ENCODE measurements around the gene RAE1.

RAE1 gene

DNA sequence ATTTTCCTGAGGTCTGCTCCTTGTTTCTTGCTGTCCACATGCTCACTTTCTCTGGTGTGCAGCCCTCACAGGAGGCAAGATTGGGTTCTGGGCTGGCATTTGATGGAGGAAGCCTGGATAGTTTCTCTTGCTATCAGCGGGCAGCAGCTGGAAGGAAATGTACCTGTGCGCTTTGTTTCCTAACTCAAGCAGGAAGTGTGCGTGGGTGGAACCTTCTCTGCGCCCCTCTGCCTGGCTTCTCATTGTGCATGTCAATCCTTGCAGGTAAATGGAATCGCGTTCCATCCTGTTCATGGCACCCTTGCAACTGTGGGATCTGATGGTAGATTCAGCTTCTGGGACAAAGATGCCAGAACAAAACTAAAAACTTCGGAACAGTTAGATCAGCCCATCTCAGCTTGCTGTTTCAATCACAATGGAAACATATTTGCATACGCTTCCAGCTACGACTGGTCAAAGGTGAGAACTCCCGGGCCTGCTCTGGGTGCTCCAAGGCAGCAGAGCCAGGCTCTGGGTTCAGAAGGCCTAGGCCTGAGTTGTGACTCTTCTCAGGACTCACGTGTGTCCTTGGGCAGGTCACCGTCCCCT, 23.4 kb downstream of the RAE1 start:
- DNase-seq, result no peak

DNA sequence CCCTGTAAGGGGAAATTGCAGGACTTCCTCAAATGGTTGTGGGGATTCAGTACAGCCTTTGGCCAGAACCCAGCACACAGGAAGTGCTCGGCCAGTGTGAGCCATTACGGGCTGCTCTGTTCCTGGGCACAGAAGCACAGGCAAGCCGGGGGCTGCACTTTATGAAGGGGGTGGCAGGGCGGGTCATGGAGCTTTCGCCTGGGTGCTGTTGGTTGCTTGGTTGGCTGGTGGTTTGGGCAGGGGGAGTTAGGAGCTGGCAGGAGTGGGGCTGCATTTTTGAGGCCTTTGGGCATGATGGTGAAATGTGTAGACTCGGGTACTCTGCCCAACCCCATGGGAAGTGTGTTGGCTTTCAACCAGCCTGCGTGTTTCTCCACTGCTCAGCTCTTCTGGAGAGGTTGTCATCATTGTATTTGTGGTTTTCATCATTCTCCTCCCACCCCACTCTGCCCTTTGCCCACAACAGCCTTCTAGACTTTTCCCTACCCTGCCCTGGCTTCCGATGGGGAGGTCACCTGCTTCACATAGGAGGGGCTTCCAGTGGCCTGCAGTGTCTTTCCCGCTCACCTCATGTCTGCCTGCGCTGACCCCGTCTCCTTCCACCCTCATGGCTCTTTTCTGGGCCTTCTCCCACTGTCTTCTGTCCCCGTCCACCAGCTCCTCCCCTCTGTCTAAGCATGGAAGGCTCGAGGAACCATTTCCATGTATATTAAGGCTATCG, 24.0 kb downstream of the RAE1 start:
- no peak for DNase-seq

DNA sequence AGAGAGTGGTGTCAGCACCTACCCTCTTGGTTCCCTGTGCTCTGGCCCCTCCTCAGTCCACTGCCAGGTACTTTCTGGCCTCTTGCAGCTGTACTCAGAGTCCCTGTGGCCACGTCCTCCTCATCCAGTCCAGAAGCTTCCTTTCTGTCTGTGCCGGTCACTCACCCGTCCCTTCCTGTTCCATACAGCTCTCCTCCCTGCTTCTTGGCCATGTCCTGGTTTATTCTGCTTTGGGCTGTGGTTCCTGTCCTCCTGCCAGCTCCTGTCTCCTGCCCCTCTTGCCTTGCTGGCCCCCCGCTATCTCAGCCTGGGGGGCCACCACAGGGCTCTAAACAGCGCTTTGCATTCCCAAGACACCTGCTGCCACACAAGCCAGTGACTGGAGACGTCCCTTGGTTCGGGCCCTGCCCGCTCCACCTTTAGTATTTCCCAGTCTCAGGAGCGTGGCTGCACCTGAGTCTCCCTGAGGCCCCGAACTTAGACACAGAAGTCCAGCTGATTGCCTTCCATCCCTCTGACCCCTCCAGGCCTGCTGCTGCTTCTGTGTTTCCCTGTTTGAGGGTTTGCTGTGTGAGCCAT, 24.7 kb downstream of the RAE1 start:
- no peak for DNase-seq

DNA sequence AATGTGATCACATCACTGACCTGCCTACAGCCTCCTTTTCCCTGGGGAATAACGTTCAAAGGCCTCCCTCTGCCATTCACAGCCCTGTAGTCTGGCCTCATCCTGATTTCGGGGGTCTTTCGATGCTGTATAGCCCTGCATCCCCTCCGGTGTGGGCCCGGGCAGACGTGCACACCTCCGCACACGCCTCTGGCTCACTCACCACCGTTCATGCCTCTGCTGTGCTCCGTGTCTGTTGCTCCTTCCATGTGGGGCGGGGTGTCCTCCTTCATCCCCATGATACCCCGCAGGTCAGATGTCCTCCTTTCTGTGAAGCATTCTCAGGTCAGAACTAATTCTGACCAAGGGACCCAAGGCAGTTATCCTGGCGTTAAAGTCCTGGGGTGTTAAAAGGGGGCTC, 26.3 kb downstream of the RAE1 start:
- DNase-seq, result no peak

DNA sequence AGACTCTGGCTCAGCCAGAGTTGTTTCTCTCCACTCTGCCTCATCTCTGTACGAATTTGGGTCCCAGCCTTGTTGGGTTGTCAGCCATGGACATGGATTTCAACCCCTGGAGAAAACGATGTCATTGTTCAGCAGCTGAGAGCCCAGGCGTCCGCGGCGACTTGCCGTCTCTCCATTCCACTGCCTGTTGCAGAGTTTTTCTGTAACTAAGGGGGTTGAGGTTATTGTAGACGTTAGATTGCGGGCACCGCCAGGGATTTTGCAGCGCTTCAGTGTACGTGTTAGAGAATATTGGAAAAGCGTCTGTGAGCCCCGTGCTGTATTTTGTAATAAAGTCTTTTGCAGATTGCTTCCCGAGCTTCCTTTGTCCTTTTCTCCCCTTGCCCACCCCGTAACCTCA, 27.1 kb downstream of the RAE1 start:
- DNase-seq, result no peak

DNA sequence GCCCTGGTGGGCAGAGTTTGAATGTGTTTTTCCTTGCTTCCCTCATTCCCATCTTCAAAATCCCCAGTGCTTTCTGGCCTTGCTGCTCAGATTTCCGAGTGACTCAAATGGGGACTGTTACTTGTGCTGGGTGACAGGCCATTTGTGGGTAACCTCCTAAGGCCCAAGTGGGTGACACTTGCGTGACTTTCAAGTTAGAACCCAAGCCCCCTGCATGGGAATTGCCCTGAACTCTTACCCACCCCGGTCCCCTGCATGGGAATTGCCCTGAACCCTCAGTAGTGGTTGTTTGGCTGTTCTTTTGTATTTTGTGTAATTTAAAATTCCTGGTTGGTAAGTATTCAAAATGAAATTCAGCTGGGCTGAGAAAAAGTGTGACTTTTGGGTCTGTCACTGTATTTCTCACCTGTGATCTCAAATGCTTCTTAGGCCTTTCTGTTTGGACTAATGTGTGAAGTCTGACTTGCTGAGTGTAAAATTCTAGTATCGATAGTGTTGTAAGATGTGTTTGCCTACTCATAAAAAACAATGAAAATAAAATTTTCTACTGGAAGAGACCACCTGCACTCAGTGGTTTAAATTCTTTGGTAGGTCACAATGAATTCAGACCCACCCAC, 27.7 kb downstream of the RAE1 start:
- DNase-seq, result no peak

DNA sequence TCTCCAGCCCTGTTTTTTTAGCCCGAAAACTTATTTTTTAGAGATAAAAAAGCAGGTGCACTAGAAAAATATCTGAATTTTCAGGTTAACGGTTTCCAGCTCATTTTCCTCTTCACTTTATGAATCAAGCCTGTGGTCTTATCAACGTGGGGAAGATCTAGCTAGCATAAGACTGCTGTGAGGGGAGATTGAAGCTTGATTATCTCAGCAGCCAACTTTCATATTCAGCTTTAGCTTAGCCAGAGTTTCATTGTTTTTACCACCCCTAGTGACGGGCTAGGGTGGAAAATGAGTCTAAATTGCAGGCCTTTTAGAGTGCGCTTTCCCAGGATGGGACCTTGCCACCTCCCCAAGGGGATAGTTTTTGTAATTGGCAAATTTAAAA, 28.2 kb downstream of the RAE1 start:
- DNase-seq, result no peak

DNA sequence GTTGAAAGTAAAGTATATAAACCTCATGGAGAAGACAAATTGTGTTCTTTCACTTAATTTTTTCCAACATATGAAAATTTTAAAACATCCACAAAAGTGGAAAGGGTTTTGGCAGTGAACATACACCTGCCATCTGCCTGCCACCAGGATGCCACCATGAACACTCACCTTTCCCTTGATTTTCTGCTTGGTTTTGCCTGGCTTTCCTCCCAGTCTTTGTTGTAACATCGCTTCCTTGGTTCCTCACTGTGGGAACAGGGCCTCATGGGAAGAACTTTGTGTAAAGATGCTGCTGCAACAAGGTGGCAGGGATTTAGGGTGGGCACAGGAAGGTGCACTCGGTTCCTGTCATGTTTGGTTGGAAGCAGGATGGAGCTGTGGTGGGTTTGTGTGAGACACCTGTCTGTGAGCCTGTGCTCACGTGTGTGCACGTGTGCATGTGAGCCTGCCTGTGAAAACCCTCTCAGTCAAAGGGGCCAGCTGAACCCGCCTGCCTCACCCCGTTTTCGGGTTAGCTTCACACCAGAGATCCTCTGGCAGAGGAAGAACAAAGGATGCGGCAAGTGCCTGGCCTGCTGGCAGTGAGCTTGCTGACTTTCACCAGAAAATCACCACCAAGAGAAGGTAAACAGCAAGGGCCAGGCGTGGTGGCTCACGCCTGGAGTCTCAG, 29.2 kb downstream of the RAE1 start:
- no peak for DNase-seq

DNA sequence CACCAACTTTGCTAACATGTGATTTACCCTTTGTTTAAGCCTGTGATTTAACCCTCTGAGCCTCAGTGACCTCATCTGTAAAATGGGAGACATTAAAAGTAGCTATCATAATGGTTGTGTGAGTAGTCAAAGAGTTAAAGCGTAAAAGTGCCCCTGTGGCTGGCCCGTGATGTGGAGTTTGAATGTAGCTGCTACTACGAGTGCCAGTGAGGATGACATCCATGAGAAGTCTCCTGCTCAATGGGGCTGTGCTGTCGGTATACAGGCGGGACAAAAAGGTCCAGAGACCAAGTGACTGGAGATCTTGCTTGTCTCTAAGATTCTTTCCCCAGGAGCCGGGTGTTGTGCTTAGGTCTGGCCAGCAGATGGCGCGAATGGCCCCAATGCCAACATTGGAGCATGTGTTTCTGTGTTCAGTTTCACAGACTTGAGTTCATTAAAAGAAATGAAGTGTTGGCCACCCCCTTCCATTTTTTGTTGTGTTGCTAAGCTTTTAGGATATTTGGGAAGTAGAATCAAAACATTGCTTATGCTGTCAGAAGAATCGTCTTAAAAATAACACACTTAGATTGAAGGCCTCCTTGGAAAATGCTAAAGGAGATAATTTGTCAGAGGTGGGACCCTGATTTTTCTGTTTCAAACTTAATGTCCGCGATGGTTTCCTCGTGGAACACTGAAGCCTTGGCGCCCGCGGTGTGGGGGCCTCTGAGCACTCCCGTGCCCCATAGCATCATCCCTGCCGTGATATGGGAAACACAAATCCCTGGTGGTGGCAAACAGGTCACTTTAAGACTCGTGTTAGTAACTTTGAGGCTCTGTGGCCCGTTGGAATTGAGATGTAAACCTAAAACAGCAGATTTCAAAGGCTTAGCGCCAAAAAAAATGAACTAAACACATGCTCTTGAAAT, 30.8 kb downstream of the RAE1 start:
- peak; percentile 80 for DNase-seq

DNA sequence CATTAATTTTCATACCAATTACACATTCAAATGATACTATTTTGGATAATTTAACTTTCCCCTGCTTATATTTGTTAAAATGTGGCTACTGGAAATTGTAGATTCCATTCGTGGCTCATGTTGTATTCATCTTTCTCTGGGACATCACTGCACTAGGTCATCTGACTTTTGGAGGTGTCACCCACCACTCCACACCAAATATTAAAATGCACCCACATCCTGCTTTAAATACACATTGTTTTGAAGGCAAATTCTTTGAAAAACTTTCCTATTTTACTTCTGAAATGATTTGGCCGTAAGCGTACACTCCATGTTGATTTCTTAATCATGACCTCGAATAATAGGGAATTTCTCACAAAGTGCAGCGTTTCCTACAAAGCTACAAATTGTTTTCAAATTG, 31.5 kb downstream of the RAE1 start:
- DNase-seq, result no peak

DNA sequence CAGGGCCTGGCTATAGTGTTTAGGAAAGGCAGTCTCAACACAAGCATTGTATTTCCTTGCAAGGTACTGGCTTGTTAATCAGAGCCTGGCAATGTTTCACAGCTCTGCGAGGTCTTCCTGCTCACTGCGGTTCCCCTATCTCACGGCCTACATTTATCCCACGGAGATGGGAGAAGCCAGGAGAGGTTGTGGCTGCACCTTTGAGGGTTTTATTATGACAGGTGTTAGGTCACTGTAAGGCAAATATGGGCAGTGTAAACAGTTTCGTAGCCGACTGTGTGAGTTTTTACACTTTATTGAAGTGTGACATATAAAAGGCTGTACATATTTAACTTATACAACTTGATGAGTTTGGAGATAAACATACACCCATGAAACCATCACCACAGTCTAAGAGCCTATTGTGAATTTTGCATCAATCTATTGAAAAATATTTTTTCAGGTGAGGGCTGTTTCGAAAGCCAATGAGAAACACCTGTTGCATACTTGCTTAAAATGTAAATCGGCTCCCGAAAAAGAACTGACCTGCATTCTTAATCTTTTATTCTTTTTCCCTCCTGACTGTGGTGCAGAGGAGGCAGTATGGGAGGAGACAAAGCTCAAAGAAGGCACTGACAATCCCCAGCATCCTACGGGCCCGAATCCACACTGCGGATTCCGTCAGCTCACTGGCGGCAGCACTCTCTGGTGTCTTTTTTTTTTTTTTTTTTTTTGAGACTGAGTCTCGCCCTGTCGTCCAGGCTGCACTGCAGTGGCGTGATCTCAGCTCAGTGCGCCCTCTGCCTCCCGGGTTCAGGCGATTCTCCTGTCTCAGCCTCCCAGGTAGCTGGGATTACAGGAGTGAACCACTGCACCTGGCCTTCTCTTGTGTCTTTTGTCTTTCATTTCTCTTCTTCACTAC, 32.6 kb downstream of the RAE1 start:
- DNase-seq, result no peak

DNA sequence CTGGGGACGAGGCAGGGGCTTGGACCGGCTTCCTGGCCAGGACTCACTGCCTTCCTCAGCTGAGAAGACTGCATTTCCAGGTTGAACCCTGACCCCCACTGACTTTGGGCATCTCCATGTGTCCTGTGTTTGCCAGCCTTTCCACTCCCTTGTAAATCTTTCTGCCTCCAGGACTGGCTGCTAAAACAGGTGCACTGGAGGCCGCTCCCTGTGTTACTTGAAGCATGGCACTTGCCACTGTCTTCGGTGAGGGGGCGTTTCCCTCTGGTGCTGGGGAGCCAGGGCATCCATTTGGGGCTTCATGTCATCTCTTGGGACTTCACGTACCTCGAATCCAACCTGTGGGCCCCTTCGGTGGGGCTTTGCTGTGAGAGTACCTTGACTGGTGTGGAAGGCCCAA, 33.4 kb downstream of the RAE1 start:
- no peak for DNase-seq

DNA sequence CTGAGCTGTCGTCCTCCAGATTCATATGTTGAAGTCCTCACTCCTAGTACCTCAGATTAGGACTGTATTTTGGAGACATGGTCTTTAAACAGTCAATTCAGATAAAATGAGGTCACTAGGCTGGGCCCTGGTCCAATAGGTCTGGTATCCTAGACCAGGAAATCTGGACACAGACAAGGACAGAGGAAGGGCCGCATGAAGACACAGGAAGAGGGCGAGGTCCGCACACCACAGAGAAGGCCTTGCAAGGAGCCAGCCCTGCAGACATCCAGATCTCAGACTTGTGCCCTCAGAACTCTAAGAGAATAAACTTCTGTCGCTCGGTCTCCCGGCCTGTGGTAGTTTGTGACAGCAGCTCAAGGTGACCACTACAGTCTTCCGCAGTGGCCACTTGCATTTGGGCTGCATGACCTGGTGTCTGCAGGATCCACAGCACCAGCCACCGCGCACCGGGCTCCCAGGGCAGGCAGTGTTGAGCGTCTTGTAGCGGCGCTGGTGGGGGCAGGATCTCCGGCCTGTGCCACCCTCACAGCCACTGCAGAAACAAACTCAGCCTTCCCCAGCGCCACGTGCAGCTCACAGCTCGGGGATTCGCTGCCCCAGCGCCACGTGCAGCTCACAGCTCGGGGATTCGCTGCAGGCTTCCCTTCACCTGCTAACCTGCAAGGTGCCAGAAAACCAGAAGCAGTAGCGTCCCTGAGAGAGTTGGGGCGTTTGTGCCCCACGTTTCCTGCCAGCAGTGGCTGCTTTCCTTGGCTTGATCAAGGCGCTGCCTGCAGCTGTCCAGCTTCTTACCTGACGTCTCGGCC, 34.1 kb downstream of the RAE1 start:
- no peak for DNase-seq

DNA sequence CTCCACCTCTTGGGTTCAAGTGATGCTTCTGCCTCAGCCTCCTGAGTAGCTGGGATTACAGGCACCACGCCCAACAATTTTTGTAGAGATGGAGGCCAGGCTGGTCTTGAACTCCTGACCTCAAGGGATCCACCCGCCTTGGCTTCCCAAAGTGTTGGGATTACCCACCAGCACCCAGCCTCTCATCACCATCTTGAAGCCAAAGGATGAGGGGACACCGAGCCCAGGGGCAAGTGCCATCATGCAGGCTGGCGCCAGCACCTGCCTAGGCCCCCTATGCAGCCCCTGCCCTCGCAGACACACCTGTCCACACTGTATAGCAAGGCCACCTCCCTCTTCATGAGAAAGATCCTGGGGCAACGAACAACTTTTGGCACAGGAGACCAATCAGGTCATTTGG, 34.9 kb downstream of the RAE1 start:
- no peak for DNase-seq

DNA sequence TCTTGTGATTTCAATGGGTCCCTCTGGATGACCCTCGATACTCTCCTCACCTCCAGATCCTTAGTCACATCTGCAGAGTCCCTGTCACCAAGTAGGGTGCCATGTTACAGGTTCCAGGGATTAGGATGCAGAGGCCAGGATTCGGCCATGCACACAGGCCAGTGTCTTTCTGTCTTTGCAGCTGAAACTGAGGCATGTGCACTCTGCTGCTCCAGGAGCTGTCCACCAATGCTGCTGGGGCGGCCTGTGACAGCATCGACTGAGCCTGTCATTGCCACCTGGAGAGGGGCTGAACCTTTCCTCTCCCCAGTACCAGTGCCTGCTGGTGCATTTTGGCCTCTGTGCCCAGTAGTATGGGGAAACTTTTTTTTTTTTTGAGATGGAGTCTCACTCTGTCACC, 35.7 kb downstream of the RAE1 start:
- no peak for DNase-seq

DNA sequence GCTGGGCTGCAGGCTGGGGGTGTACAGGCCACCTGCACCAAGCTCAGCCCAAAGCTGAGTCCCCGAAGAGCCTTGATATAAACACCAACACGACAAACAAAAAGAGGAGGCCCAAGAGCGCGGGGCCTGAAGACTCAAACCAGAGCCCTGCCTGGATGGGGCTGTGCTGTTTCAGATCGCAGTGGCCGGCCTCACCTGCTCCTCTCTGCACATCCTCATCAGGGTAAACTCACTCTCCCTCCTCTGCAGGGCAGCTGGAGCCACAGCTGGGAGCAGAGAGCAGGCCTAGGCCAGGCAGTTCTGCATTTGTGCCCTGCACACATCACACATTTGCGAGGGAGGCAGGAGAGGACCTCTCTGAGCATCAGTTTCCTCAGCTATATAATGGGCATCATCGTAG, 36.4 kb downstream of the RAE1 start:
- no peak for DNase-seq

DNA sequence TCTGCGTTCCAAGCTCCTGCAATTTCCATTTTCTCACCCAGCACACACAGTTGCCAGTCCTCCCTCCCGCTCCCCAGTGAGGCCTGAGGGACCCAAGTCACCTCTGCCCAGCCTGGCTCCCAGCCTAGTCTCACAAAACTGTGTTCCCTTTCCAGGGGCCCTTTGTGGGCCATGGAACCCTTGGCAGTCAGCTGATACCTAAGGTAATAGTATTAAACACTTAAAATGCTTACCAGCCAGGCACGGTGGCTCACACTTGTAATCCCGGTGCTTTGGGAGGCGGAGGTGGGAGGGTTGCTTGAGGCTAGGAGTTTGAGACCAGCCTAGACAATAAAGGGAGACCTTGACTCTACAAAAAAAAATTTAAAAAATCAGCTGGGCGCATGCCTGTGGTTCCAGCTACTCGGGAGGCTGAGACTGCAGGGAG, 36.9 kb downstream of the RAE1 start:
- no peak for DNase-seq

DNA sequence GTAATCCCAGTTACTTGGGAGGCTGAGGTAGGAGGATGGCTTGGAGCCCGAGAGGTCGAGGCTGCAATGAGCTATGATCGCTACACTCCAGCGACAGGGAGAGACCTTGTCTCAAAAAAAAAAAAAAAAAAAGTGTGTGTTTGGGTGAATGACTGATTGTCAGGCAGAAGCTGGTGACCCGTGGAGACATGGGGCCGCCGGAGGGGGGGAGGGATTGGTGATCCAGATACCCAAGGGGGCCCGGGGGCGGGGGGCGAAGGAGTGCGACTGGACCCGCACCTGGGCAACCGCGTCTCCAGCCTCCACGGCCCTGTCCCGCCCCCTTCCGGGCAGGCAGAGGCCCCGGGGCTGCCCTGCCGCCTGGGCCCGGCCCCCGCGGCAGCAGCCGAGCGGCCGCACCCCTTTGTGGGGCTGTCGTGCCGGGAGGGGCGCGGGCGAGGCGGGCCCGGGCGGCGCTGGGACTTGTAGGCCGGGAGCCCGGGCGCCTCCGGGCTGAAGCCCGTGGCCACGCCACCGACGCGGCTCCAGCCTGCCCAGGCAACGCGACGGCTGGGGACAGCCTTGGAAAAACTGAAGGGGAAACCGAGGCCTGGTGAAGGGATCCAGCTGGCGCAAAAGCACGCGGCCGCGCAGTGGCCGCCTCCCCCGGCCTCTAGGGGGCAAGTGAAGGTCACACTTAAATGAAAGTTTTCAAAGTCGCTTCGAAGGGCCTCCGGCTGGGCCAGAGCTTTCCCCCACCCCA, 38.1 kb downstream of the RAE1 start:
- DNase-seq, result peak; percentile 15

DNA sequence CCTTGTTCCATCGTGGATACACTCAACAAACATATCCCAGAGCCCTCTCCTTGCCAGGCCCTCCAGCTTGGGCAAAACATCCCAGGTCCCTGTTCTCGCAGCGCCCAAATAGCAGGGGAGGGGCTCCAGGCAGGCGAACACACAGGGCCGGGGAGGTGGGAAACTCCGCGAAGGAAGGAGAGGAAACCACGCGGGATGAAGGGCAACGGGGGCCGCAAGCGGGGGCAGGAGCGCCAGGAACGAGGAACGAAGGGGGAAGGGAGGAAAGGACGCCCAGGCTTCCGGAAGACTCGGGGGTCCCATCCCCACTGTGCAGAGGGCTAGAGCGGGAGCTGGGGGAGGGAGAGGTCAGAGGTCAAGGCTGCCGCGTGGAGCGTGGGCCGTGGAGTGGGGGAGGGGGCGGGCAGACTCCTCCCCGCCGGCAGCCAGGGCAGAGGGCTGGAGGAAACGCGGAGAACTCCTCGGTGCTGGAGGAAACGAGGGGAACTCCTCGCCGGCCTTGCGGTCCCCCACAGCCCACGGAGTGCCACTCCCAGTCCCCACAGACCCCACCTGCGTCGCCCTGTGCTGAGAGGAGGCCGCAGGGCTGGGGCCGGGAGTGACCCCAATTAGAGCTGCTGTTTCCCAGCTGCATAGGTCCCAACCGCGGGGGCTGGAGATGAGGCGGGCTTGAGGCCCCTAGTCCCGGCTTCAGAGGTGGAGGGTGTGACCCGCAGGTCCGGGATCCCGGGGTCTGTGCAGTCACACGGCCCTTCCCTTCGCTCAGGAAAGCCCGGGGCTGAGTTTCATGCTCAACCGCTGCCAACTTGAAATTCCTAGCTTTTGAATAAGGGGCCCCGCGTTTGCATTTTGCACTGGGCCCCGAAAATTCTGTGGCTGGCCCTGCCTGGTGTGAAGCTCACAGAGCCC, 38.9 kb downstream of the RAE1 start:
- DNase-seq, result no peak
